HUES6 (cell line): ENCODE measurements around the gene CYP4F3.

Experiments
- H3K27ac ChIP-seq: 2 replicates; pipeline ENCODE4 v1.7.0; 2013; ENCODE audit warnings: low read depth, mild to moderate bottlenecking, low read length, inconsistent platforms
- H3K27me3 ChIP-seq: 2 replicates; pipeline ENCODE4 v1.6.1; 2013; ENCODE audit warnings: low read length; ENCODE audit not compliant: control insufficient read depth, insufficient read depth
- H3K36me3 ChIP-seq: 2 replicates; pipeline ENCODE4 v1.6.1; 2013; ENCODE audit warnings: low read length; ENCODE audit not compliant: control insufficient read depth, insufficient read depth
- H3K4me1 ChIP-seq: 2 replicates; pipeline ENCODE4 v1.6.1; 2013; ENCODE audit warnings: low read length; ENCODE audit not compliant: control insufficient read depth, insufficient read depth
- H3K4me3 ChIP-seq: 2 replicates; pipeline ENCODE4 v1.5.1; 2013; ENCODE audit warnings: low read depth, low read length
- H3K9ac ChIP-seq: one replicate; pipeline ENCODE4 v1.6.1; 2013; ENCODE audit warnings: mild to moderate bottlenecking, low read length
- H3K9me3 ChIP-seq: 2 replicates; pipeline ENCODE4 v1.6.1; 2013; ENCODE audit warnings: low read depth, low read length; ENCODE audit not compliant: control insufficient read depth, insufficient read depth

CYP4F3 gene

GRCh38 chr19:15615526-15615925 lies 25.2 kb upstream of the CYP4F3 start:
- Histone ChIP-seq H3K4me1 (no peaks in the 10 kb centered on the region), H3K27ac (no peak overlapping the region), H3K4me3 (no peak overlapping the region), H3K9me3 (peaks cover 7% of the 10 kb centered on the region; the same call in 1 of the 2 replicates), H3K27me3 (peaks cover 17% of the 10 kb centered on the region; the same call in 1 of the 2 replicates), H3K36me3 (no peaks in the 10 kb centered on the region), H3K9ac (no peak overlapping the region)

GRCh38 chr19:15616183-15616582 lies 24.5 kb upstream of the CYP4F3 start:
- H3K27me3 ChIP-seq = peaks cover 15% of the 10 kb centered on the region; the same call in 1 of the 2 replicates
- H3K9ac ChIP-seq = no peak overlapping the region
- H3K27ac ChIP-seq = no peak overlapping the region
- no peaks in the 10 kb centered on the region for H3K4me1 ChIP-seq
- H3K9me3 ChIP-seq = peaks cover 7% of the 10 kb centered on the region; the same call in 1 of the 2 replicates
- no peak overlapping the region for H3K4me3 ChIP-seq
- H3K36me3 ChIP-seq = no peaks in the 10 kb centered on the region

GRCh38 chr19:15616627-15617270 lies 23.9 kb upstream of the CYP4F3 start:
- peaks cover 7% of the 10 kb centered on the region; the same call in 1 of the 2 replicates for H3K9me3 ChIP-seq

DNA sequence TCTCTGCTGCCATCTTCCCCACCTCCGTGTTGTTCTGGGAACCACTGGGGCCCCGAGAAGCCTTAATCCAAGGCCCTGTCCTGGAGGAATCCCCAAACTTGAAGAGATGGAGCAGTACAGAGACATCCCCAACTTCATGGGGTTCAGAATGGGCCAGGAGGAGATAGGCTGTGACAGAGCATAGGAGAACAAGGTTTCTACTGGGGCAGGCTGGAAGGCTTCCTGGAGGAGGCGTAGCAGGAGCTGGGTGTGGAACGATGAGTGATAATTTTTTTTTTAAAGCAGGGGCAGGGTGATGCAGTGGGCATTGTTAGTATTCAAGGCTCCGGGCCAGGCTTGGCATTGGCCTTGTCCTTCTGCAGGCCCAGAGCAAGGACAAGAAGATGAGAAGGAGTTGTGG lies 22.4 kb upstream of the CYP4F3 start:
- peaks cover 10% of the 10 kb centered on the region; the same call in 1 of the 2 replicates for H3K27me3 ChIP-seq
- no peak overlapping the region for H3K27ac ChIP-seq
- no peaks in the 10 kb centered on the region for H3K4me1 ChIP-seq
- no peak overlapping the region for H3K4me3 ChIP-seq
- no peak overlapping the region for H3K9ac ChIP-seq
- peaks cover 7% of the 10 kb centered on the region; the same call in 1 of the 2 replicates for H3K9me3 ChIP-seq
- H3K36me3 ChIP-seq = no peaks in the 10 kb centered on the region

More at GRCh38 chr19:15616627-15617270, 23.9 kb upstream of the CYP4F3 start:
- H3K27me3 ChIP-seq = peaks cover 15% of the 10 kb centered on the region; the same call in 1 of the 2 replicates
- no peak overlapping the region for H3K27ac ChIP-seq
- H3K4me1 ChIP-seq = no peaks in the 10 kb centered on the region
- H3K9ac ChIP-seq = no peak overlapping the region
- no peaks in the 10 kb centered on the region for H3K36me3 ChIP-seq
- no peak overlapping the region for H3K4me3 ChIP-seq

- H3K9me3 ChIP-seq = peaks cover 7% of the 10 kb centered on the region; the same call in 1 of the 2 replicates
Measured at GRCh38 chr19:15621801-15622200, 18.9 kb upstream of the CYP4F3 start.

DNA sequence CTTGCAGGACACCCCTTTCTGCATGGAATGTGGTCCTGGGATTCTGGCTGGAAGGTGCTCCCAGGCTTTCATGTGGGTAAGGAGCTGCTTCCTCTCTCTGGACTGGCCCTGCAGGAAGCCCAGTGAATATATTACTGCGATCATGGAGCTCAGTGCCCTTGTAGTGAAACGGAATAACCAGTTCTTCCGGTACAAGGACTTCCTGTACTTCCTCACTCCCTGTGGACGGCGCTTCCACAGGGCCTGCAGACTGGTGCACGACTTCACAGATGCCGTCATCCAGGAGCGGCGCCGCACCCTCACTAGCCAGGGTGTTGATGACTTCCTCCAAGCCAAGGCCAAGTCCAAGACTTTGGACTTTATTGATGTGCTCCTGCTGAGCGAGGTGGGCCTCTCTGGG lies 17.7 kb upstream of the CYP4F3 start:
- H3K4me3 ChIP-seq = no peak overlapping the region
- H3K9me3 ChIP-seq = peaks cover 7% of the 10 kb centered on the region; the same call in 1 of the 2 replicates
- H3K27me3 ChIP-seq = peaks cover under 1% of the 10 kb centered on the region; the same call in 1 of the 2 replicates
- no peaks in the 10 kb centered on the region for H3K36me3 ChIP-seq
- no peak overlapping the region for H3K27ac ChIP-seq
- no peak overlapping the region for H3K9ac ChIP-seq
- H3K4me1 ChIP-seq = no peaks in the 10 kb centered on the region

More at GRCh38 chr19:15621801-15622200, 18.9 kb upstream of the CYP4F3 start:
- no peaks in the 10 kb centered on the region; the same call in 1 of the 2 replicates for H3K27me3 ChIP-seq
- no peak overlapping the region for H3K9ac ChIP-seq
- no peak overlapping the region for H3K4me3 ChIP-seq
- H3K4me1 ChIP-seq = no peaks in the 10 kb centered on the region
- H3K36me3 ChIP-seq = no peaks in the 10 kb centered on the region
- H3K27ac ChIP-seq = no peak overlapping the region

DNA sequence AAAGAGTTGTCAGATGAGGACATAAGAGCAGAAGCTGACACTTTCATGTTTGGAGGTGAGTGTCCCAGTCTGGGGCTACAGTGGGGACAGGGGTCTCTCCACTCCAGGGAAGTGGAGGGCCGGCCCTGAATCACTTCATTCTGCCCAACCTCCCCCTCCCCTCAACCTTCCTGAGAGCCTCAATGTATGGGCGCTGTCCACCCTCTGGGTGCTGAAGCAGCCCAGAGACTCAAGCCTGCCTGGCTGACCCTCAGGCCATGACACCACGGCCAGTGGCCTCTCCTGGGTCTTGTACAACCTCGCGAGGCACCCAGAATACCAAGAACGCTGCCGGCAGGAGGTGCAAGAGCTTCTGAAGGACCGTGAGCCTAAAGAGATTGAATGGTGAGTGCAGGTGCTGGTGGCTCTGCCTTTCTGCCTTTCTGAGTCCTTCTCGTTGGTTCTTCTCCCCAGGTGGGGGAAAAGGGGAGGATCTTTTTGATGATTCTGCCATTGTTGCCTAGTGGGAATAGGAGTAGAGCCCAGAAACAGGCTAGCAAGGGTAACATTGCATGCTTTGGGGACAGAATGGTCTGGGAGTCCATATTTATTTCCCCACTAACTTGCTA lies 16.9 kb upstream of the CYP4F3 start:
- Histone ChIP-seq H3K9ac (no peak overlapping the region), H3K27ac (no peak overlapping the region), H3K4me3 (no peak overlapping the region), H3K4me1 (no peaks in the 10 kb centered on the region), H3K36me3 (no peaks in the 10 kb centered on the region), H3K27me3 (peaks cover 4% of the 10 kb centered on the region; the same call in 1 of the 2 replicates), H3K9me3 (peaks cover under 1% of the 10 kb centered on the region; the same call in 1 of the 2 replicates)

DNA sequence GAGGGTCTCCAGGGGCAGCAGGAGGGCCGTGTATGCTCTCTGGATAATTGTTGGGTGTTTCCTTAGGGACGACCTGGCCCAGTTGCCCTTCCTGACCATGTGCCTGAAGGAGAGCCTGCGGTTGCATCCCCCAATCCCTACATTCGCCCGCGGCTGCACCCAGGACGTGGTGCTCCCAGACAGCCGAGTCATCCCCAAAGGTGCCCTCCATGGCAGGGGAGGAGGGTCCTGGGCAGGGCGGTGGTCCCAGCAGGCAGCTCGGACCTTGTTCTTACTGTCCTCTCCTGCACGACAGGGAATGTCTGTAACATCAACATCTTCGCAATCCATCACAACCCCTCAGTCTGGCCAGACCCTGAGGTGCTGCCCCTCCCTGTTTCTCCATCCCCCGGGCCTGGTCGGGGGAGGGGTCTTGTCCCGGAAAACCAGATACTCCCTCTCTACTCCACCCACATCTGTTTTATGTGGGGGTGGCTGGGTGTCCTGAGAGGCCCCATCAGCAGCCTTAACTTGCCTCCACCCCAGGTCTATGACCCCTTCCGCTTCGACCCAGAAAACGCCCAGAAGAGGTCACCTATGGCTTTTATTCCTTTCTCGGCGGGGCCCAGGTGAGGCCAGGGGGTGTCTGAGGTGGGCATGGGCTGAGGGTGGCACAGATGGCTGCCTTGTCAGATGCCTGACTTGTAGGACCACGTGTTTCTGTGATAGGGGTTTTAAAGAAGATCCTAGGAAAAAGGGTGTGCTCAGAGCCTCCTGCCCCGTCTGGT lies 12.3 kb upstream of the CYP4F3 start:
- Histone ChIP-seq H3K9me3 (no peaks in the 10 kb centered on the region), H3K9ac (no peak overlapping the region), H3K36me3 (no peaks in the 10 kb centered on the region), H3K27ac (no peak overlapping the region), H3K27me3 (peaks cover 4% of the 10 kb centered on the region; the same call in 1 of the 2 replicates), H3K4me1 (no peaks in the 10 kb centered on the region), H3K4me3 (no peak overlapping the region)

GRCh38 chr19:15629003-15629880 lies 11.5 kb upstream of the CYP4F3 start:
- Histone ChIP-seq H3K9ac (no peak overlapping the region), H3K36me3 (no peaks in the 10 kb centered on the region), H3K4me3 (peak overlapping the region; percentile 38; the same call in 1 of the 2 replicates), H3K9me3 (no peaks in the 10 kb centered on the region), H3K4me1 (no peaks in the 10 kb centered on the region), H3K27me3 (peaks cover 4% of the 10 kb centered on the region; the same call in 1 of the 2 replicates), H3K27ac (no peak overlapping the region)

- Histone ChIP-seq H3K9ac (no peak overlapping the region), H3K4me3 (no peak overlapping the region), H3K4me1 (no peaks in the 10 kb centered on the region), H3K9me3 (no peaks in the 10 kb centered on the region), H3K27me3 (peaks cover 4% of the 10 kb centered on the region; the same call in 1 of the 2 replicates), H3K27ac (no peak overlapping the region), H3K36me3 (no peaks in the 10 kb centered on the region)
Measured at GRCh38 chr19:15631817-15632216, 8.9 kb upstream of the CYP4F3 start.
